Measurements from ENCODE around the gene VAPA.

The VAPA gene

GRCh38 chr18:9927392-9928063 lies 13.7 kb downstream of the VAPA start:
- Mint-ChIP-seq H3K9me3 (no peaks in the 10 kb centered on the region), H3K27ac (no peak overlapping the region), H3K4me3 (no peak overlapping the region), H3K27me3 (no peaks in the 10 kb centered on the region), H3K36me3 (peaks cover 11% of the 10 kb centered on the region), H3K4me1 (peaks cover 36% of the 10 kb centered on the region)
- DNase-seq, result no peak
- CTCF ChIA-PET, result no interaction called here

DNA sequence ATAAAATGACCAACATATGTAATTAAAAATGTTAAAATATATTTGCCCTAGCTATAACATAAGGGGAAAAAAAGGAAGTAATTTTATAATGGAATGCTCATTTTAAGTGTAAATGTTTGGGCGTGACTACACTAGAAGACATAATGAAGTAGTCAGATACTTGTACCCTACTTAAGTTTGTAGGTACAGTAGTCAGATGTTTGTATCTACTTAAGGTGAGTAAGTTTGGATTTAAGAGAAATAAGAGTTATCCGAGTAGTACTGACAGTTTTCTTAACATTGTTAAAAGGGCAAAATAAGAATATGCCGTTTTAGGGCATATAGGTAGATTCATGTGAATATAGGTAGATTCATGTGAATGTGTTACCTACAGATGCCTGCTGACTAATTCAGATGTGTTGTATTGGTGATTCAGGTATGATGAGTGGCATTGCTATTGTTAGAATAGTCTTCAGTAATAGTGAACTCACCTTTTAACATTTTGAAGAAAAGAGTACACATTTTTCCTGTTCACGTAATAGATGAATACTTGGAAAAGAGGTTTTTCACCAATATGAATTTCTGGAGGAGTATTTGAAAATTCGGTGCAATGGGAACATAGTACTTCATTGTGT lies 14.9 kb downstream of the VAPA start:
- no peak overlapping the region for H3K4me3 Mint-ChIP-seq
- no peaks in the 10 kb centered on the region for H3K27me3 Mint-ChIP-seq
- CTCF ChIA-PET, result no interaction called here
- H3K27ac Mint-ChIP-seq, result no peak overlapping the region
- H3K4me1 Mint-ChIP-seq, result peaks cover 26% of the 10 kb centered on the region
- H3K36me3 Mint-ChIP-seq, result peaks cover 20% of the 10 kb centered on the region
- DNase-seq, result no peak
- no peaks in the 10 kb centered on the region for H3K9me3 Mint-ChIP-seq

- Mint-ChIP-seq H3K36me3 (peaks cover 19% of the 10 kb centered on the region), H3K4me3 (no peak overlapping the region), H3K9me3 (no peaks in the 10 kb centered on the region), H3K27ac (no peak overlapping the region), H3K27me3 (no peaks in the 10 kb centered on the region), H3K4me1 (peaks cover 17% of the 10 kb centered on the region)
- CTCF ChIA-PET, result no interaction called here
- DNase-seq, result no peak
Observed at GRCh38 chr18:9930299-9930884, 16.6 kb downstream of the VAPA start.

GRCh38 chr18:9931146-9931545 lies 17.3 kb downstream of the VAPA start:
- peaks cover 17% of the 10 kb centered on the region for H3K4me1 Mint-ChIP-seq
- H3K9me3 Mint-ChIP-seq, result no peaks in the 10 kb centered on the region

DNA sequence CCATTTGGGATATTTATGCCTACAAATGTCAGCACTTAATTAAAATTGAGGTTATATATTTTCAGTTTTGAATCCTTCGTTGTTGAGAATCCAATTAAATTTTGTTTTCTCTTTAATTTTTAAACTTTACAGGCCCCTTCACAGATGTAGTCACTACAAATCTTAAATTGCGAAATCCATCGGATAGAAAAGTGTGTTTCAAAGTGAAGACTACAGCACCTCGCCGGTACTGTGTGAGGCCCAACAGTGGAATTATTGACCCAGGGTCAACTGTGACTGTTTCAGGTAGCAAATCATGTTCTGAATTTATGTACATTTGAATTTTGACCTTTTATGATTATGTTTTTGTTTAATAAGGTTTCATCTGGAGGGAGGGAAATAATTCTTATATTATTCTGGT lies 17.9 kb downstream of the VAPA start:
- H3K27ac Mint-ChIP-seq, result no peak overlapping the region

More at GRCh38 chr18:9931146-9931545, 17.3 kb downstream of the VAPA start:
- no peak for DNase-seq
- CTCF ChIA-PET, result no interaction called here
- H3K36me3 Mint-ChIP-seq, result peaks cover 19% of the 10 kb centered on the region
- no peak overlapping the region for H3K4me3 Mint-ChIP-seq
- no peak overlapping the region for H3K27ac Mint-ChIP-seq
- H3K27me3 Mint-ChIP-seq, result no peaks in the 10 kb centered on the region

GRCh38 chr18:9933865-9934264 lies 20.0 kb downstream of the VAPA start:
- CTCF ChIA-PET, result no interaction called here
- peaks cover 37% of the 10 kb centered on the region for H3K36me3 Mint-ChIP-seq
- H3K27me3 Mint-ChIP-seq, result no peaks in the 10 kb centered on the region
- no peak for DNase-seq
- peaks cover 2% of the 10 kb centered on the region for H3K4me1 Mint-ChIP-seq
- no peak overlapping the region for H3K4me3 Mint-ChIP-seq
- no peaks in the 10 kb centered on the region for H3K9me3 Mint-ChIP-seq
- H3K27ac Mint-ChIP-seq, result no peak overlapping the region

More for the DNA sequence above, 17.9 kb downstream of the VAPA start:
- H3K4me1 Mint-ChIP-seq, result peaks cover 12% of the 10 kb centered on the region
- no peak overlapping the region for H3K4me3 Mint-ChIP-seq
- no peak for DNase-seq
- H3K9me3 Mint-ChIP-seq, result no peaks in the 10 kb centered on the region
- CTCF ChIA-PET, result no interaction called here
- no peaks in the 10 kb centered on the region for H3K27me3 Mint-ChIP-seq
- peaks cover 23% of the 10 kb centered on the region for H3K36me3 Mint-ChIP-seq

- CTCF ChIA-PET, result no interaction called here
- Mint-ChIP-seq H3K27me3 (no peaks in the 10 kb centered on the region), H3K27ac (no peak overlapping the region), H3K9me3 (no peaks in the 10 kb centered on the region), H3K36me3 (peaks cover 37% of the 10 kb centered on the region), H3K4me3 (no peak overlapping the region), H3K4me1 (no peaks in the 10 kb centered on the region)
- DNase-seq, result no peak
Observed at GRCh38 chr18:9934274-9934673, 20.5 kb downstream of the VAPA start.

- Mint-ChIP-seq H3K36me3 (peaks cover 55% of the 10 kb centered on the region), H3K27ac (no peak overlapping the region), H3K27me3 (no peaks in the 10 kb centered on the region), H3K9me3 (no peaks in the 10 kb centered on the region), H3K4me3 (no peak overlapping the region), H3K4me1 (peaks cover 3% of the 10 kb centered on the region)
- CTCF ChIA-PET, result interaction anchor here (0.7 kb wide), 1 partner anchor 11 kb away, joined by 4 read pairs; no protein-coding TSS in a partner anchor
- no peak for DNase-seq
Observed at GRCh38 chr18:9941103-9941502, 27.3 kb downstream of the VAPA start.

GRCh38 chr18:9941660-9942059 lies 27.8 kb downstream of the VAPA start:
- H3K9me3 Mint-ChIP-seq, result no peaks in the 10 kb centered on the region
- H3K27ac Mint-ChIP-seq, result no peak overlapping the region
- DNase-seq, result no peak
- no peak overlapping the region for H3K4me3 Mint-ChIP-seq
- H3K4me1 Mint-ChIP-seq, result peaks cover 3% of the 10 kb centered on the region
- H3K36me3 Mint-ChIP-seq, result peaks cover 55% of the 10 kb centered on the region
- H3K27me3 Mint-ChIP-seq, result no peaks in the 10 kb centered on the region
- CTCF ChIA-PET, result no interaction called here

DNA sequence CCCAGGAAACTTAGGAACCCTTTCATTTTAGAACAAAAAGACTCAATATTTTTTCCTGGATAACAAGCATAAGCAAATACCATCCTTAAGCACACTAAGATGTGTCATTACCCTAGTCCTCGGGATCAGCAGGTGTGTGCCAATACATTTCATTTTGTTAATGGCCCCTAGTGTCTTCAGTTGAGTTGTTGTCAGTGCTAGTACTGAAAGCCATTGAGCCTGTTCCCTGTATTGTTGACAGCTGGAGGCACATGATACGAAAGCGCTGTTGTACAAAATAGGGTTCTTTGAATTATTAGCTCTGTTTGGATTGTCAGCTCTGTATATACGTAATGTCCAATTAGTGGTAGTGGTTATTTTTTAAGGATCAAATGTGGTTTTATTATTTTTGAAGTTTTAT lies 29.5 kb downstream of the VAPA start:
- no peak for DNase-seq
- no peaks in the 10 kb centered on the region for H3K9me3 Mint-ChIP-seq
- peaks cover 45% of the 10 kb centered on the region for H3K36me3 Mint-ChIP-seq
- no peaks in the 10 kb centered on the region for H3K27me3 Mint-ChIP-seq
- peaks cover 3% of the 10 kb centered on the region for H3K4me1 Mint-ChIP-seq
- CTCF ChIA-PET, result interaction anchor here (0.6 kb wide), 1 partner anchor 423 kb away, joined by 3 read pairs; no protein-coding TSS in a partner anchor
- H3K27ac Mint-ChIP-seq, result no peak overlapping the region
- H3K4me3 Mint-ChIP-seq, result no peak overlapping the region

GRCh38 chr18:9944805-9945204 lies 31.0 kb downstream of the VAPA start:
- CTCF ChIA-PET, result no interaction called here

DNA sequence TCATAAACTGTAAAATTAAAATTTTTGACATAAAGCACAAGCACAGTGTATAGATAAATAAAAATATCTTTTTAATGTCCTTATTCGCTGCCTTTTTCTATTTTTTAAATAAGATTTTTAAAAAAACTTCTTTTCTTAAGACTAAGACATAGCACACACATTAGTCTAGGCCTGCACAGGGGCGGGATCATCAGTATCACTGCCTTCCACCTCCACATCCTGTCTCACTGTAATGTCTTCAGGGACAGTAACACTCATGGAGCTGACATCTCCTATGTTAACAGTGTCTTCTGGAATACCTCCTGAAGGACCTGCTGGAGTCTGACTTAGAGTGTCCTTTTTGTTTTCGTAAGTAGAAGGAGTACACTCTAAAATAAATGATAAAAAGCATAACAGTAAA lies 33.0 kb downstream of the VAPA start:
- DNase-seq, result no peak
- H3K4me3 Mint-ChIP-seq, result no peak overlapping the region
- H3K27me3 Mint-ChIP-seq, result no peaks in the 10 kb centered on the region
- H3K4me1 Mint-ChIP-seq, result no peaks in the 10 kb centered on the region
- H3K27ac Mint-ChIP-seq, result no peak overlapping the region
- H3K36me3 Mint-ChIP-seq, result peaks cover 52% of the 10 kb centered on the region
- H3K9me3 Mint-ChIP-seq, result no peaks in the 10 kb centered on the region
- CTCF ChIA-PET, result no interaction called here

More at GRCh38 chr18:9944805-9945204, 31.0 kb downstream of the VAPA start:
- no peak for DNase-seq
- Mint-ChIP-seq H3K9me3 (no peaks in the 10 kb centered on the region), H3K4me1 (no peaks in the 10 kb centered on the region), H3K27ac (no peak overlapping the region), H3K4me3 (no peak overlapping the region), H3K36me3 (peaks cover 45% of the 10 kb centered on the region), H3K27me3 (no peaks in the 10 kb centered on the region)

GRCh38 chr18:9947248-9947647 lies 33.4 kb downstream of the VAPA start:
- Mint-ChIP-seq H3K4me1 (no peaks in the 10 kb centered on the region), H3K36me3 (peaks cover 54% of the 10 kb centered on the region), H3K9me3 (no peaks in the 10 kb centered on the region), H3K4me3 (no peak overlapping the region), H3K27ac (no peak overlapping the region), H3K27me3 (no peaks in the 10 kb centered on the region)
- no peak for DNase-seq
- CTCF ChIA-PET, result no interaction called here

DNA sequence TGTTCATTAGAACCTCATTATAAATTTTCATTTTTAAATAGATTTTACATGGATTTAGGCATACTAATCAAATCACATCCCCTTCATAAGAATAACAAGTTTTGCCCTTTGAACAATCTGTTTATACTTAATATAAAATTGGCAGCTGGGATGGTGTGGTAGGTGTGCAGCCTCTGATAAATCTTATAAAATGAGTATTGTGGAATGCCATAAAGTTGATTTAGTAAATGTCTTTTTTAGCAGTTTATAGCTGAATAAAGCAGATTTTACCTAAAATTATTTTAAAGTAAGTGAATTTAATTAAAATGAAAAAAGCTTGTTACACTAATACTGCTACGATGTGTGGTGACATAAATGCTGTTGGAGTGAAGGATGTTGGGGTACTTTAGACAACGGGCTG lies 35.5 kb downstream of the VAPA start:
- H3K4me1 Mint-ChIP-seq, result no peaks in the 10 kb centered on the region
- no peak for DNase-seq
- CTCF ChIA-PET, result interaction anchor here (0.9 to 1.0 kb wide), 2 partner anchors 22 to 238 kb away, joined by 3 read pairs; no protein-coding TSS in a partner anchor
- no peaks in the 10 kb centered on the region for H3K9me3 Mint-ChIP-seq
- no peak overlapping the region for H3K4me3 Mint-ChIP-seq
- H3K27me3 Mint-ChIP-seq, result no peaks in the 10 kb centered on the region
- no peak overlapping the region for H3K27ac Mint-ChIP-seq
- peaks cover 60% of the 10 kb centered on the region for H3K36me3 Mint-ChIP-seq

DNA sequence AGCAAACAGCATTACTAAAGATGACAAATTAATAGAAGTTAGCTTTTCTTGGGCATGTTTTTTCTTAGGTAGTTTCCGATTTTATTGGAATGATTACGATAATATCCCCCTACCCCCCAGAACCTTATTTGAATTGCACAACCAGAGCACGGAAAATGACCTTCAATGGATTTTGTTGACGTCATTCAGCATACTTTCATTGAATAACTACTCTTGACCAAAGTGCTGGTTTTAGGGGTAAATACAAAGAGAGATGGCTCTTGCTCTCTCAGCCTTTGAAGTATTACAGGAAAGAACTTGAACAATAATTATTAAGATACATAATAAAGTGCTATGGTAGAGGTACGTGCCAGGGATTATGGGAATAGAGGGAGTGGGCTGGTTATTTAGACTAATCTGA lies 36.0 kb downstream of the VAPA start:
- H3K36me3 Mint-ChIP-seq, result peaks cover 59% of the 10 kb centered on the region
- H3K27ac Mint-ChIP-seq, result no peak overlapping the region
- no peak for DNase-seq
- no peaks in the 10 kb centered on the region for H3K9me3 Mint-ChIP-seq
- no peak overlapping the region for H3K4me3 Mint-ChIP-seq
- H3K27me3 Mint-ChIP-seq, result no peaks in the 10 kb centered on the region
- CTCF ChIA-PET, result interaction anchor here (0.9 to 1.1 kb wide), 3 partner anchors 12 to 239 kb away, joined by 3 read pairs; no protein-coding TSS in a partner anchor
- H3K4me1 Mint-ChIP-seq, result no peaks in the 10 kb centered on the region
